ENCODE measurements around the gene DLG2.
"Not testable (repeated sequence)": the region's sequence is repeated elsewhere in the genome, so short reads cannot be mapped to it uniquely, and the experiment has no call there.

Gene DLG2

DNA sequence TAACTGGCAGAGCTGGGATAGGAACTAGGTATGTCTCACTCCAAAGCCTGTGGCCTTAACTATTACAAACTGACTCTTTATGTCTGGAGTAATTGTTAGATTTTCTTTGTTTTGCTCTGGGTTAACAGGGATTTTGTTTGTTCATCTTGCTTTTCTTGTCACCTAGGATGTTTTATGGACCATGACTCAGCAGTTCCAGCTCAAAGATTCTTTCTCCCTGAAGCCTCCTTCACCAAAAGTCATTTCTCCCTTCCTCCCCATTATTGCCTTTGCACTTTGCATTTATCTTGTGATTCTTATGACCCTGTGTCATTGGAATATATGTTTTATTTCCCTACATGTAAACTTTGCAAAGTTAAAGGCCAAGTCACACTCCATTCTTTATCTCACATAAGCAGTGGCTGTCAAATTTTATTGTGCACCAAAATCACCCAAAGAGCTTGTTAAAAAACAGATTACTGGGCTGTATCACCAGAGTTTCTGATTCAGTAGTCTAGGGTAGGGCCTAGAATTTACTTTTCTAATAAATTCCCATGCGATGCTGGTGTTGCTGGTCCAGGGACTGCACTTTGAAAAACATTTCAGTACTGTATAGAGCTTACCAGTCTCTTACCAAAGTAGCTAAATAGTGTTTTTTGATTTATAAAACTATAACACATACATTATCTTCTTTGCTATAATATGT lies 327.7 kb downstream of the DLG2 start:
- Histone ChIP-seq H3K9me3 (replicated peaks; ENCODE audit: low read length) (no peaks in the 10 kb centered on the region), H3K27me3 (ENCODE audit: control insufficient read depth, insufficient read depth, low read length) (no peaks in the 10 kb centered on the region), H3K4me1 (ENCODE audit: control insufficient read depth, insufficient read depth, low read length) (peaks cover 4% of the 10 kb centered on the region), H3K36me3 (ENCODE audit: insufficient read depth, low read length) (no peaks in the 10 kb centered on the region), H3K4me2 (ENCODE audit: low read length) (no peak overlapping the region), H3K9ac (ENCODE audit: low read depth, low read length) (no peak overlapping the region), H3K4me3 (ENCODE audit: low read length) (no peak overlapping the region)

DNA sequence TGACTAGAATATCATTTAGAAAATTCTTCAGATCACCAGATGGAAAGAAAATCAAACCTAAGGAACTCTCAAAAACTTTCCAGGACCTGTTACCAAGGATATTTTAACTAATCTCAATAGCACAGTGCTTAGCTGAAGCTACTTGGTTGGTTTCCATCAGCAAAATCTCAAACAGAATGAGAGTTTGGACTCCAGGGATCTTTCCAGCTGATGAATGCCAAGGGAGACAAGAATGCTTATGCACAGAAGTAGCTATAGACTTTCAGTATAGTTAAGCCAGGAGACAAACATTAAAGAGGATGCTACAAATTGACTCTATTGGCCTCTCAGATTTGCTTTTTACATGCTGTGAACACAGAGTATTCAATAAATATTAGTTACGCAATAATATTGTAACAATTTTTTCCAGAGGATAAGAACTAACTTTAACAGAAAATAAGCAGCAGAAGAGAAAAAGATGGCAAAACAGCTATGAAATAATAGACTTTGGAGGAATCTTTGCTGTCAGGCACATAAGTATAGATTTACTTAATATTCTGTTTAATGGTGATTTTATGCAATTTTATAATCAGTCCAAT lies 331.4 kb downstream of the DLG2 start:
- Histone ChIP-seq H3K4me1 (ENCODE audit: control insufficient read depth, insufficient read depth, low read length) (peaks cover 4% of the 10 kb centered on the region), H3K9ac (ENCODE audit: low read depth, low read length) (no peak overlapping the region), H3K4me3 (ENCODE audit: low read length) (no peak overlapping the region), H3K27me3 (ENCODE audit: control insufficient read depth, insufficient read depth, low read length) (no peaks in the 10 kb centered on the region), H3K4me2 (ENCODE audit: low read length) (no peak overlapping the region), H3K36me3 (ENCODE audit: insufficient read depth, low read length) (no peaks in the 10 kb centered on the region), H3K9me3 (replicated peaks; ENCODE audit: low read length) (no peaks in the 10 kb centered on the region)

DNA sequence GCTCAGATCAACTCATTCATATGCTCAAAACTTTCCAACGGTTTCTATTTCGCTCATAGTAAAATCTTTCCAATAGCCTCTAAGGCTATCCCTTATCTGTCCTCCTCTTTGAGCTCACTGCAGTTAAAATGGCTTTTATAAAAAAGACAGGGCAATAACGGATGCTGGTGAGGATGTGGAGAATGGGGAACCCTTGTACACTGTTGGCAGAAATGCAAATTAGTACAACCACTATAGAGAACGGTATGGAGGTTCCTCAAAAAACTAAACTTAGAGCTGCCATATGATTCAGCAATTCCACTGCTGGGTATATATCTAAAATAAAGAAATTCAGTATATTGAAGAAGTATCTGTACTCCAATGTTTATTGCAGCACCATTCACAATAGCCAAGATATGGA lies 345.6 kb downstream of the DLG2 start:
- H3K4me2 ChIP-seq (ENCODE audit: low read length): no peak overlapping the region
- no peaks in the 10 kb centered on the region for H3K27me3 ChIP-seq (ENCODE audit: control insufficient read depth, insufficient read depth, low read length)
- H3K4me1 ChIP-seq (ENCODE audit: control insufficient read depth, insufficient read depth, low read length): no peaks in the 10 kb centered on the region
- H3K4me3 ChIP-seq (ENCODE audit: low read length): no peak overlapping the region
- no peak overlapping the region for H3K9ac ChIP-seq (ENCODE audit: low read depth, low read length)
- no peaks in the 10 kb centered on the region for H3K36me3 ChIP-seq (ENCODE audit: insufficient read depth, low read length)
- no peaks in the 10 kb centered on the region for H3K9me3 ChIP-seq (replicated peaks; ENCODE audit: low read length)

DNA sequence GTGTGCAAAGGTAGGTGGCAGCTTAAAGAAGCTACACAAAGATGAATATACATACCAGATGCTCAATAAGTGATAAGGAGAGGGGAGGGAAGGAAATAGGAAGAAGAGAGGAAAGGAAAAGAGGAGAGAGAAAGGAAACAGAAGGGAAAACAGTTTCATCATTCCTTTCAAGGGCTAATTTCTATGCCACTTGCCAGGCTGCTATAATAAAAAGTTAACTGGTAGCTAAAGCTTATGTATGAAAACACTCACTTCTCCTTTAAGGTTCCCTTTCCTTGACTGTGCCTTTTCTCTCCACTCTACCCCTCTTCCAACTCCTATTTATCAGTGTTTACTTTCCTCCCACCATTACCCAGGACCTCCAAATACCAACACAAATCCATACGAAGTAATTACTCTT lies 347.9 kb downstream of the DLG2 start:
- no peak overlapping the region for H3K4me3 ChIP-seq (ENCODE audit: low read length)
- no peak overlapping the region for H3K4me2 ChIP-seq (ENCODE audit: low read length)

DNA sequence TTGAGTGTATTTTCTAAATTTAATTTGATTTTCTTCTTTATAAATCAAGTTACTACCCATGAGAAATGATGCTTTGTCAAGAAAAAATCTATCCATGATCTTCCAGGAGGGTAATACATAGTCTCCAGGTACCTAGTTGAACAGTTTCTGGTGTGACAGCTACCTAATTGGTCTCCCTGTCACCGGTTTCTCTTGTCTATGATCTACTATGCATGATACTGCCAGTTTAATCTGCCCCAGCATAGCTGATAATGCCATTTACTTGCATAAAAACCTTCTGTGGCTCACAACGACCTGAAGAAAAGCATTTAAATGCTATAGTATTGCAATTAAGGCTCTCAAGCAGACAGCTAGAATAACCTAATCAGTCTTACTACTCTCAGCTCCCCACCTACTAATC lies 349.5 kb downstream of the DLG2 start:
- Histone ChIP-seq H3K36me3 (ENCODE audit: insufficient read depth, low read length) (no peaks in the 10 kb centered on the region), H3K9me3 (replicated peaks; ENCODE audit: low read length) (no peaks in the 10 kb centered on the region), H3K4me2 (ENCODE audit: low read length) (no peak overlapping the region), H3K27me3 (ENCODE audit: control insufficient read depth, insufficient read depth, low read length) (no peaks in the 10 kb centered on the region), H3K4me1 (ENCODE audit: control insufficient read depth, insufficient read depth, low read length) (no peaks in the 10 kb centered on the region), H3K9ac (ENCODE audit: low read depth, low read length) (no peak overlapping the region), H3K4me3 (ENCODE audit: low read length) (no peak overlapping the region)

More for the DNA sequence above, 347.9 kb downstream of the DLG2 start:
- Histone ChIP-seq H3K27me3 (ENCODE audit: control insufficient read depth, insufficient read depth, low read length) (no peaks in the 10 kb centered on the region), H3K36me3 (ENCODE audit: insufficient read depth, low read length) (no peaks in the 10 kb centered on the region), H3K9me3 (replicated peaks; ENCODE audit: low read length) (no peaks in the 10 kb centered on the region), H3K9ac (ENCODE audit: low read depth, low read length) (no peak overlapping the region), H3K4me1 (ENCODE audit: control insufficient read depth, insufficient read depth, low read length) (no peaks in the 10 kb centered on the region)

DNA sequence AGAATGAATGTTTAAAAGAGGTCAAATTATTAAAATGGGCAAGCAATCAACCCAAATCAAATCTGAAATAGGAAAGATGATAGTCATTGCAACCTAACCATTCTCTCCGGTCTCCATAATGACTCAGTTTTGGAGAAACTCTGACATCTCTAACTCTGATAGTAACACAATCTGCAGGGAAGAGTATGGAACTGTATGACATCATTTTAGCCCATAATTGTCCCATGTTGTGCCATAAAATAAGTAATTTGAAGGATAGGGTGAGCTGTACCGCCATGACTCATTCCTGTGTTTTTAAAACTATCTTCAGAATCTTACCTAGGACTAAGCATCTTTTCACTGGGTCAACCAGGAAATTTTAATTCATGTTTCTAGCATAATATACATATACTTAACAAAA lies 350.8 kb downstream of the DLG2 start:
- H3K27me3 ChIP-seq (ENCODE audit: control insufficient read depth, insufficient read depth, low read length): no peaks in the 10 kb centered on the region
- H3K4me2 ChIP-seq (ENCODE audit: low read length): no peak overlapping the region
- no peaks in the 10 kb centered on the region for H3K9me3 ChIP-seq (replicated peaks; ENCODE audit: low read length)
- no peaks in the 10 kb centered on the region for H3K4me1 ChIP-seq (ENCODE audit: control insufficient read depth, insufficient read depth, low read length)
- H3K36me3 ChIP-seq (ENCODE audit: insufficient read depth, low read length): no peaks in the 10 kb centered on the region
- no peak overlapping the region for H3K9ac ChIP-seq (ENCODE audit: low read depth, low read length)
- H3K4me3 ChIP-seq (ENCODE audit: low read length): no peak overlapping the region

DNA sequence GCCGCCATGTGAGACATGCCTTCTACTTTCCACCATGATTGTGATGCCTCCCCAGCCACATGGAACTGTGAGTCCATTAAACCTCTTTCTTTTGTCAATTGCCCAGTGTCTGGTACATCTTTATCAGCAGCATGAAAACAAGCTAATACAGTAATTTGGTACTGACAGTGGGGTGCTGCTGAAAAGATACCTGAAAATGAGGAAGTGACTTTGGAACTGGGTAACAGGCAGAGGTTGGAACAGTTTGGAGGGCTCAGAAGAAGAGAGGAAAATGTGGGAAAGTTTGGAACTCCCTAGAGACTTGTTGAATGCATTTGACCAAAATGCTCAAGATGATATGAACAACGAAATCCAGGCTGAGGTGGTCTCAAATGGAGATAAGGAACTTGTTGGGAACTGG lies 356.8 kb downstream of the DLG2 start:
- not testable (repeated sequence) for H3K4me2 ChIP-seq (ENCODE audit: low read length); H3K36me3 ChIP-seq (ENCODE audit: insufficient read depth, low read length)

DNA sequence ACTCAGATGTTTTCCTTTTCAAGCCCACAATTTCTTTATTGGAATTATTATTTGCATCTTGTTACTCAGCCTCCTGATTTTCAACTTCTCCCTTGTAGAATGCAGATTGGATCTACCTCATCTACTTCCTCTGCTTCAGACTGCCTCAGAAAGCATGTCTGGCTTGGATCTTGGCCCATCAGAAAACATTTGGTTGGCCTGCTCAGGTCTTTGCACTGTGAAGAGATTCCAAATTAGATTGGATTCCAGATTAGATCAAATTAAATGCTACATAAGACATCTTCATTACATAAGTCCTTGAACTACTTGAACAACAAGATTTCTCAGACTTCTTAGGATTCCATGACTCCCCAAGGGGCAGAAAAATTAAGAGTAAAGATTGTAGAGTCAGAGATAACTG lies 358.0 kb downstream of the DLG2 start:
- Histone ChIP-seq H3K9ac (ENCODE audit: low read depth, low read length) (no peak overlapping the region), H3K36me3 (ENCODE audit: insufficient read depth, low read length) (no peaks in the 10 kb centered on the region), H3K4me1 (ENCODE audit: control insufficient read depth, insufficient read depth, low read length) (no peaks in the 10 kb centered on the region), H3K4me3 (ENCODE audit: low read length) (no peak overlapping the region), H3K9me3 (replicated peaks; ENCODE audit: low read length) (no peaks in the 10 kb centered on the region), H3K4me2 (ENCODE audit: low read length) (no peak overlapping the region), H3K27me3 (ENCODE audit: control insufficient read depth, insufficient read depth, low read length) (no peaks in the 10 kb centered on the region)

More for the DNA sequence above, 356.8 kb downstream of the DLG2 start:
- H3K9ac ChIP-seq (ENCODE audit: low read depth, low read length); H3K27me3 ChIP-seq (ENCODE audit: control insufficient read depth, insufficient read depth, low read length); H3K4me3 ChIP-seq (ENCODE audit: low read length); H3K4me1 ChIP-seq (ENCODE audit: control insufficient read depth, insufficient read depth, low read length); H3K9me3 ChIP-seq (replicated peaks; ENCODE audit: low read length): not testable (repeated sequence)

DNA sequence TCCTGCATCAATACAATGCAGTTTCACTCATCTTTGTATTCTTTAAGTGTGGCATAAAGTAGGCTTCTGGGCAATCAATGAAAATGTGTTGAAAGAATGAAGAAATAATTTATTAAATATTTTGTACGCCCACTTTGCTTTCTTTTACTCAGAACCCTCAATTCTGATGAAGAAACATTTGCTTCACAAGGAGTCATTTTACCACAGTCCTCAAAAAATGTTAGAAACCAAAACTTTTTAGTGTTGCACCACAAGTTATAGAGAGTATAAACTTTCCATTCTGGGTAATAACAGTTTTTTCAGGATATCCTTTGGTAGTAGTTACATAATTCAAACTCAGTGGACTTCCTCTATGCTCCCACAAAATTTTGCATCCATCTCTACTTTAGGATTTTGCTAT lies 360.5 kb downstream of the DLG2 start:
- Histone ChIP-seq H3K4me2 (ENCODE audit: low read length) (no peak overlapping the region), H3K36me3 (ENCODE audit: insufficient read depth, low read length) (no peaks in the 10 kb centered on the region), H3K4me3 (ENCODE audit: low read length) (no peak overlapping the region), H3K27me3 (ENCODE audit: control insufficient read depth, insufficient read depth, low read length) (no peaks in the 10 kb centered on the region), H3K4me1 (ENCODE audit: control insufficient read depth, insufficient read depth, low read length) (no peaks in the 10 kb centered on the region), H3K9me3 (replicated peaks; ENCODE audit: low read length) (no peaks in the 10 kb centered on the region), H3K9ac (ENCODE audit: low read depth, low read length) (no peak overlapping the region)

DNA sequence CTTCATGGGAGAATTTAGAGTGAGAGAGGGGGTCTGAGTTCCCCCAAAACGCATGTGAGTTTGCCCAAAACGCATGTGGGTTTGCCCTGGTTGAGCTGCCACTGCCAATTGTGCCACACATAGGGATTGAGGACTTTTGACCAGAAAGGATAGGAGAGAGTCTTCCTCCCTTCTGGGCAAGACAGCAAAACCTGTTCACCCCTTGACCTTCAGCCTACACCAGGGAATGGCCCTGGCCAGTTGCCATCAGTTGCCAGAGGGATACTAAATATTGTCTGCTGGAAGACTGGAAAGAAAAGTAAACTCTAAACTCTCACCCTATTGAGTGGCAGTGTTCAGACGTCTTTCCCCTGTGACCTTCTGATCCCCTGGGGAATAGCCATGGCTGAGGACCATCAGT lies 363.8 kb downstream of the DLG2 start:
- Histone ChIP-seq H3K4me1 (ENCODE audit: control insufficient read depth, insufficient read depth, low read length) (no peaks in the 10 kb centered on the region), H3K9ac (ENCODE audit: low read depth, low read length) (no peak overlapping the region), H3K36me3 (ENCODE audit: insufficient read depth, low read length) (no peaks in the 10 kb centered on the region), H3K27me3 (ENCODE audit: control insufficient read depth, insufficient read depth, low read length) (no peaks in the 10 kb centered on the region), H3K4me3 (ENCODE audit: low read length) (no peak overlapping the region), H3K9me3 (replicated peaks; ENCODE audit: low read length) (no peaks in the 10 kb centered on the region), H3K4me2 (ENCODE audit: low read length) (no peak overlapping the region)

DNA sequence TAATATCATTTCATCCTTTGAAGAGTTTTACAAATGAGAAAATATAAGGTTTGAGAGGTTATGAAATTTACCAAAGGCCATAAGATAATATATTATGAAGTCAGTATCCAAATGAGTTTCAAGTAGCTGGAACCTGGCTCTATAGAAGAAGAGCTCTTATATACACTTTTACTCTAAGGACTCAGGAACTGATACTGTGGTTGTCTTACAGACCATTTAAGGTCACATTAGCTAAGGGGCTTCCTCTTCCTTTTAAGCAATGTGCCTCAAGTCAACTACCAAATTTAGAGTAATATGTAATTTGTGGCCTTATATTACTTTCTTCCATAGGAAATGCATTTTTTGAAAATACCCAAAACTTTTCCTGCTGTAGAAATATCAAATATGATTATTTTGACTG lies 369.3 kb downstream of the DLG2 start:
- H3K4me1 ChIP-seq (ENCODE audit: control insufficient read depth, insufficient read depth, low read length): no peaks in the 10 kb centered on the region
- H3K9me3 ChIP-seq (replicated peaks; ENCODE audit: low read length): no peaks in the 10 kb centered on the region
- H3K4me2 ChIP-seq (ENCODE audit: low read length): no peak overlapping the region
- H3K36me3 ChIP-seq (ENCODE audit: insufficient read depth, low read length): no peaks in the 10 kb centered on the region
- H3K4me3 ChIP-seq (ENCODE audit: low read length): no peak overlapping the region
- H3K27me3 ChIP-seq (ENCODE audit: control insufficient read depth, insufficient read depth, low read length): no peaks in the 10 kb centered on the region
- H3K9ac ChIP-seq (ENCODE audit: low read depth, low read length): no peak overlapping the region

DNA sequence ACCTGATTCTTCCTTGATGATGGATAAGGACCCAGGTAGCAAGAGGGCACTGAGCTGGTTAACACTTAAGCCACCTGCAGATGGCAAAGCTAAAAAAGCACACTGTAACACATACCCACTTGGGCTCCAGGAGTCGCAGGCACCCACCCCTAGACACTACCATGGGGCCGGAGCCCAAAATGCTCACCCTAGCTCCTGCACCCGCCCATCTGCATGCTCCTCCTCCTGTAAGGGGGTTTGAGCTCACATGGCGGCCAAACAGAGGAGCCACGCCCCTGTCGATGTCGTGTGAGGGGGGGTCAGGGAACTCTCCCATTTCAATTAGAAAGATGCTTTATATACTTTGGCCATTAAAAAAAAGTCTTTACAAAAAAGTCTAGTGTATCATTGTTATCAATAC lies 370.7 kb downstream of the DLG2 start:
- Histone ChIP-seq H3K4me2 (ENCODE audit: low read length) (no peak overlapping the region), H3K36me3 (ENCODE audit: insufficient read depth, low read length) (no peaks in the 10 kb centered on the region), H3K4me1 (ENCODE audit: control insufficient read depth, insufficient read depth, low read length) (no peaks in the 10 kb centered on the region), H3K9ac (ENCODE audit: low read depth, low read length) (no peak overlapping the region), H3K4me3 (ENCODE audit: low read length) (no peak overlapping the region), H3K27me3 (ENCODE audit: control insufficient read depth, insufficient read depth, low read length) (no peaks in the 10 kb centered on the region), H3K9me3 (replicated peaks; ENCODE audit: low read length) (no peaks in the 10 kb centered on the region)

All from skeletal muscle satellite cell (primary cell).